ENCODE results near the gene TET2.
"Not testable (repeated sequence)": the region's sequence is repeated elsewhere in the genome, so short reads cannot be mapped to it uniquely, and the experiment has no call there.

Gene TET2

DNA sequence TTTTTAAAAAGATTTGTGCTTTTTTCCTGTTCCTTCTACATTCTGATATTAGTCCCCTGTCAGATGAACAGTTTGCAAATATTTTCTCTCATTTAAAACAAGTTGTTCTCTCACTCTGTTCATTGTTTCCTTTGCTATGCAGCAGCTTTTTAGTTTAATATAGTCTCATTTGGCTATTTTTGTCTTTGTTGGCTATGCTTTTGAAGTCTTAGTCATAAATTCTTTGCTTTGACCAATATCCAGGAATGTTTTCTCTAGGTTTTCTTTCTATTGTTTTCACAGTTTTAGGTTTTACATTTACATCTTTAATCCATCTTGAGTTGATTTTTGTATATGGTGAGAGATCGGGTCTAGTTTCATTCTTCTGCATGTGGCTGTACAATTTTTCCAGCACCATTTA is 136.8 kb downstream of the TET2 start:
- TF ChIP-seq, protein P1, sequence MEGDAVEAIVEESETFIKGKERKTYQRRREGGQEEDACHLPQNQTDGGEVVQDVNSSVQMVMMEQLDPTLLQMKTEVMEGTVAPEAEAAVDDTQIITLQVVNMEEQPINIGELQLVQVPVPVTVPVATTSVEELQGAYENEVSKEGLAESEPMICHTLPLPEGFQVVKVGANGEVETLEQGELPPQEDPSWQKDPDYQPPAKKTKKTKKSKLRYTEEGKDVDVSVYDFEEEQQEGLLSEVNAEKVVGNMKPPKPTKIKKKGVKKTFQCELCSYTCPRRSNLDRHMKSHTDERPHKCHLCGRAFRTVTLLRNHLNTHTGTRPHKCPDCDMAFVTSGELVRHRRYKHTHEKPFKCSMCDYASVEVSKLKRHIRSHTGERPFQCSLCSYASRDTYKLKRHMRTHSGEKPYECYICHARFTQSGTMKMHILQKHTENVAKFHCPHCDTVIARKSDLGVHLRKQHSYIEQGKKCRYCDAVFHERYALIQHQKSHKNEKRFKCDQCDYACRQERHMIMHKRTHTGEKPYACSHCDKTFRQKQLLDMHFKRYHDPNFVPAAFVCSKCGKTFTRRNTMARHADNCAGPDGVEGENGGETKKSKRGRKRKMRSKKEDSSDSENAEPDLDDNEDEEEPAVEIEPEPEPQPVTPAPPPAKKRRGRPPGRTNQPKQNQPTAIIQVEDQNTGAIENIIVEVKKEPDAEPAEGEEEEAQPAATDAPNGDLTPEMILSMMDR (IDR thresholded peaks at IDR 0.05; ENCODE audit: low read depth, low read length) = no peak
- peak; percentile 20 to 61 for DNase-seq (ENCODE audit: low read depth in 2 of 2)
- no peak overlapping the region for H3K4me3 ChIP-seq (replicated peaks in 1 of 2; ENCODE audit: low read depth in 2 of 2, low read length in 2 of 2)

DNA sequence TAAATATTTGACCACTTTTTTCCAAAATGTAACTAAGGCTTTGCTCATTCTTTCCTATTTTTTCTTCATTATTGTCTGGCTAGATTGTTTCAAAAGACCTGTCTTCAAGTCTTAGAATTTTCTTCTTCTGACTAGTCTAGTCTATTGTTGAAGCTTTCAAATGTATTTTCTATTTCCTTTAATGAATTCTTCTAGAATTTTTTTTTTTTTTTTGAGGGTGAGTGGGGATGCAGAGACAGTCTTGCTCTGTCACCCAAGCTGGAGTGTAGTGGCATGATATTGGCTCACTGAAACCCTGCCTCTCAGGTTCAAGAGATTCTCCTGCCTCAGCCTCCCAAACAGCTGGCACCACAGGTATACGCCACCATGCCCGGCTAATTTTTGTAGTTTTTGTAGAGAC is 141.4 kb downstream of the TET2 start:
- no peak overlapping the region for H3K4me3 ChIP-seq (replicated peaks in 1 of 2; ENCODE audit: low read depth in 2 of 2, low read length in 2 of 2)
- TF ChIP-seq, protein P1 (IDR thresholded peaks at IDR 0.05; ENCODE audit: low read depth, low read length) = no peak
- no peak for DNase-seq (ENCODE audit: low read depth in 2 of 2)

DNA sequence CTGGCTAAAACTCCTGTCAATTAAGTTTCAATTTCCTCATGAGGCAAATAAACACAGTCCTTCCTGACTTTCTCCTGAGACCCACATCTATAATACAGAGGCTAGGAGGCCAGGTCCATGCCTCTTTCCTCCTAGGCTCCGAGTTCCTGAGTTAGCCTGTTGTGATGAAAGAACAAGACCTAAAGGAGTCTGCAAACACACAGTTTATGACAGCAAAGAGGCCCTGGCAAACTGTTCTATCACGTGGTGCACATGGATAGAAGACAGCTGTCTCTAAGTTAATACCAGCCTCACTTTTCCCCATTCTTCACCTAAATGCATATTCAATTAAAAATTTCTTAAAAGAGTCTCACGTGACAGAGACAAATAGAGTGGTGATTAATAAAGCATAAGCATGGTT is 145.2 kb downstream of the TET2 start:
- no peak overlapping the region for H3K4me3 ChIP-seq (replicated peaks in 1 of 2; ENCODE audit: low read depth in 2 of 2, low read length in 2 of 2)
- peak in 1 of 2 donors; percentile 14 for DNase-seq (ENCODE audit: low read depth in 2 of 2)
- TF ChIP-seq, protein P1 (IDR thresholded peaks at IDR 0.05; ENCODE audit: low read depth, low read length) = no peak

DNA sequence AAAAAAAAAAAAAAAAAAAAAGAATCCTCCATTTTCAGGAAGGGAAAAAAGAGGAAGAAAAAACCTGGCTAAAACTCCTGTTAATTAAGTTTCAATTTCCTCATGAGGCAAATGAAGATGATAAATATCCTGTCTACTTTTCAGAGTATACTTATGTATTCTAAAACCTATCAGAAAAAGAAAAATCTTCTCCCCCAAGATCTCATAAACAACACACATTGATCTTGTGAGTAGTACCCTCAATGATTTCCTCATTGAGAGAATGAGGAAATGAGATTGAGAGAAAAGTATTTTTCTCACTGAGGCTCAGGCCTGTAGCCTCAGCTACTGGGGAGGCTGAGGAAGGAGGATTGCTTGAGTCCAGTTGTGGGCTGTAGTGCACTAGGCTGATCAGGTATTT is 146.7 kb downstream of the TET2 start:
- H3K4me3 ChIP-seq (replicated peaks in 1 of 2; ENCODE audit: low read depth in 2 of 2, low read length in 2 of 2) = no peak overlapping the region
- DNase-seq (ENCODE audit: low read depth in 2 of 2) = no peak
- TF ChIP-seq, protein P1 (IDR thresholded peaks at IDR 0.05; ENCODE audit: low read depth, low read length) = no peak

DNA sequence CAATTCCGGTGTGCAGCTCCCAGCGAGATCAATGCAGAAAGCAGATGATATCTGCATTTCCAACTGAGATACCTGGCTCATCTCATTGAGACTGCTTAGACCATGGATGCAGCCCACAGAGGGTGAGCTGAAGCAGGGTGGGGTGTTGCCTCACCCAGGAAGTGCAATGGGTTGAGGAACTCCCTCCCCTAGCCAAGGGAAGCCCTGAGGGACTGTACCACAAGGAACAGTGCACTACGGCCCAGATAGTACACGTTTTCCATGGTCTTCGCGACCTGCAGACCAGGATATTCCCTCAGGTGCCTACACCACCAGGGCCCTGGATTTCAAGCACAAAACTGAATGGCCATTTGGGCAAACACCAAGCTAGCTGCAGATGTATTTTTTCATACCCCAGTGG is 150.0 kb downstream of the TET2 start:
- DNase-seq (ENCODE audit: low read depth in 2 of 2) = no peak
- no peak overlapping the region for H3K4me3 ChIP-seq (replicated peaks in 1 of 2; ENCODE audit: low read depth in 2 of 2, low read length in 2 of 2)
- TF ChIP-seq, protein P1 (IDR thresholded peaks at IDR 0.05; ENCODE audit: low read depth, low read length) = no peak

DNA sequence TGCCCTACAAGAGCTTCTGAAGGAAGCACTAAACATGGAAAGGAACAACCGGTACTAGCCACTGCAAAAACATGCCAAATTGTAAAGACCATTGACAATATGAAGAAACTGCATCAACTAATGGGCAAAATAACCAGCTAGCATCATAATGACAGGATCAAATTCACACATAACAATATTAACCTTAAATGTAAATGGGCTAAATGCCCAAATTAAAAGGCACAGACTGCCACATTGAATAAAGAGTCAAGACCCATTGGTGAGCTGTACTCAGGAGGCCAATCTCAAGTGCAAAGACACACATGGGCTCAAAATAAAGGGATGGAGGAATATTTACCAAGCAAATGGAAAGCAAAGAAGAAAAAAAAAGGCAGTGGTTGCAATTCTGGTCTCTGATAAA is 152.4 kb downstream of the TET2 start:
- not testable (repeated sequence) for DNase-seq (ENCODE audit: low read depth in 2 of 2); H3K4me3 ChIP-seq (replicated peaks in 1 of 2; ENCODE audit: low read depth in 2 of 2, low read length in 2 of 2)

DNA sequence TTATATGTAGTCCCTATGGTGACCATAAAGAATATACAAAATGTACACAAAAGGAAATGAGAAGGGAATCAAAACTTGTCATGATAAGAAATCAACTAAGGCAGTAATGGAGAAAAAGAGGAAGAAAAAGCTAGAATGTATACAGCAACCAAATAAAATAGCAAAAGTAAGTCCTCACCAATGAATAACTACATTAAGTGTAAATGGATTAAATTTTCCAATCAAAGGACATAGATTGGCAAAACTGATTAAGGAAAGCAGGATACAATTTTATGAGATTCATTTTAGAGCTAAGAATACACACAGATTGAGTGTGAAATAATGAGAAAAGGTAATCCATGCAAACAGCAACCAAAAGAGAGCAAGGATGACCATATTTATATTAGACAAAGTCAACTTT is 157.4 kb downstream of the TET2 start:
- DNase-seq (ENCODE audit: low read depth in 2 of 2) = no peak
- H3K4me3 ChIP-seq (replicated peaks in 1 of 2; ENCODE audit: low read depth in 2 of 2, low read length in 2 of 2) = no peak overlapping the region
- TF ChIP-seq, protein P1 (IDR thresholded peaks at IDR 0.05; ENCODE audit: low read depth, low read length) = no peak

Measured in cardiac fibroblast (primary cell).